GM10266 (cell line): Measurements from ENCODE around the gene UMOD.

Experiments used
- DNase-seq: peaks from one replicate; pipeline ENCODE4 v3.0.0; 2012; ENCODE audit errors: extremely low spot score
- CTCF ChIP-seq: IDR thresholded peaks from 2 replicates; pipeline ENCODE4 v1.5.1; 2012; ENCODE audit warnings: mild to moderate bottlenecking, low read depth; ENCODE audit not compliant: control insufficient read depth, insufficient read depth; ENCODE audit errors: missing control alignments

UMOD gene

GRCh38 chr16:20364051-20364450 lies 11.5 kb upstream of the UMOD start:
- no peak for DNase-seq
- TF ChIP-seq CTCF: no peak

- no peak for TF ChIP-seq CTCF
- no peak for DNase-seq
Observed at GRCh38 chr16:20363191-20363590, 10.7 kb upstream of the UMOD start.

- DNase-seq: no peak
- TF ChIP-seq CTCF: peak; percentile 38
Observed at GRCh38 chr16:20359997-20360396, 7.5 kb upstream of the UMOD start.

- DNase-seq: no peak
- TF ChIP-seq CTCF: no peak
Observed at GRCh38 chr16:20355114-20355782, 2.7 kb upstream of the UMOD start.

- no peak for TF ChIP-seq CTCF
- no peak for DNase-seq
Observed at GRCh38 chr16:20353379-20353778, 864 bp upstream of the UMOD start.

- no peak for TF ChIP-seq CTCF
- DNase-seq: no peak
Observed at GRCh38 chr16:20349615-20350014, 2.9 kb downstream of the UMOD start.

GRCh38 chr16:20348365-20349185 lies 3.9 kb downstream of the UMOD start:
- no peak for DNase-seq
- TF ChIP-seq CTCF: no peak
